ENCODE results near the gene FIG4.
"Not testable (repeated sequence)": the region's sequence is repeated elsewhere in the genome, so short reads cannot be mapped to it uniquely, and the experiment has no call there.

Gene FIG4

GRCh38 chr6:109760208-109760607 lies 69.1 kb downstream of the FIG4 start:
- DNase-seq (ENCODE audit: low spot score), result no peak

- DNase-seq (ENCODE audit: low spot score), result no peak
Observed at GRCh38 chr6:109762166-109762565, 71.1 kb downstream of the FIG4 start.

GRCh38 chr6:109762769-109763441 lies 71.8 kb downstream of the FIG4 start:
- DNase-seq (ENCODE audit: low spot score), result no peak

GRCh38 chr6:109766167-109766566 lies 75.1 kb downstream of the FIG4 start:
- DNase-seq (ENCODE audit: low spot score), result no peak

GRCh38 chr6:109767961-109768360 lies 76.9 kb downstream of the FIG4 start:
- no peak for DNase-seq (ENCODE audit: low spot score)

- DNase-seq (ENCODE audit: low spot score), result no peak
Observed at GRCh38 chr6:109768485-109768884, 77.4 kb downstream of the FIG4 start.

GRCh38 chr6:109769213-109769612 lies 78.1 kb downstream of the FIG4 start:
- peak; percentile 30 for DNase-seq (ENCODE audit: low spot score)

GRCh38 chr6:109770047-109770446 lies 79.0 kb downstream of the FIG4 start:
- no peak for DNase-seq (ENCODE audit: low spot score)

- peak; percentile 20 for DNase-seq (ENCODE audit: low spot score)
Observed at GRCh38 chr6:109770779-109771178, 79.7 kb downstream of the FIG4 start.

GRCh38 chr6:109771939-109772755 lies 81.1 kb downstream of the FIG4 start:
- DNase-seq (ENCODE audit: low spot score), result not testable (repeated sequence)

- DNase-seq (ENCODE audit: low spot score), result no peak
Observed at GRCh38 chr6:109772883-109773431, 81.9 kb downstream of the FIG4 start.

- no peak for DNase-seq (ENCODE audit: low spot score)
Observed at GRCh38 chr6:109781001-109781400, 89.9 kb downstream of the FIG4 start.

- no peak for DNase-seq (ENCODE audit: low spot score)
Observed at GRCh38 chr6:109782491-109782999, 91.4 kb downstream of the FIG4 start.

GRCh38 chr6:109783250-109783986 lies 92.3 kb downstream of the FIG4 start:
- no peak for DNase-seq (ENCODE audit: low spot score)

GRCh38 chr6:109787312-109787711 lies 96.2 kb downstream of the FIG4 start:
- DNase-seq (ENCODE audit: low spot score), result no peak

GRCh38 chr6:109788687-109789086 lies 97.6 kb downstream of the FIG4 start:
- no peak for DNase-seq (ENCODE audit: low spot score)

GRCh38 chr6:109790131-109790530 lies 99.0 kb downstream of the FIG4 start:
- no peak for DNase-seq (ENCODE audit: low spot score)

- DNase-seq (ENCODE audit: low spot score), result no peak
Observed at GRCh38 chr6:109791301-109791700, 100.2 kb downstream of the FIG4 start.

GRCh38 chr6:109793021-109793420 lies 101.9 kb downstream of the FIG4 start:
- no peak for DNase-seq (ENCODE audit: low spot score)

GRCh38 chr6:109793792-109794191 lies 102.7 kb downstream of the FIG4 start:
- no peak for DNase-seq (ENCODE audit: low spot score)

- DNase-seq (ENCODE audit: low spot score), result no peak
Observed at GRCh38 chr6:109794201-109794923, 103.3 kb downstream of the FIG4 start.
